Trophoblast cell (in vitro differentiated cells and primary cell): ENCODE results near the gene NCBP2L.

Source experiments
- DNase-seq, 2 donors: peaks; one replicate each; pipeline ENCODE4 v3.0.0-alpha.2; 2016
- H2AFZ ChIP-seq: 2 replicates; pipeline ENCODE4 v1.6.1; 2013; ENCODE audit warnings: low read length, moderate library complexity, mild to moderate bottlenecking; ENCODE audit not compliant: insufficient read depth, poor library complexity
- H2AK5ac ChIP-seq: 2 replicates; pipeline ENCODE4 v1.6.1; 2013; ENCODE audit warnings: mild to moderate bottlenecking, low read length
- H2BK120ac ChIP-seq: 2 replicates; pipeline ENCODE4 v1.6.1; 2013; ENCODE audit warnings: low read length, mild to moderate bottlenecking, moderate library complexity; ENCODE audit not compliant: insufficient read depth, poor library complexity
- H2BK12ac ChIP-seq: 2 replicates; pipeline ENCODE4 v1.6.1; 2013; ENCODE audit warnings: mild to moderate bottlenecking, low read length, moderate library complexity
- H2BK5ac ChIP-seq: 2 replicates; pipeline ENCODE4 v1.6.1; 2013; ENCODE audit warnings: low read length, low read depth, moderate library complexity, mild to moderate bottlenecking; ENCODE audit not compliant: poor library complexity
- H3K14ac ChIP-seq: 2 replicates; pipeline ENCODE4 v1.6.1; 2013; ENCODE audit warnings: mild to moderate bottlenecking, low read length
- H3K18ac ChIP-seq: 2 replicates; pipeline ENCODE4 v1.6.1; 2013; ENCODE audit warnings: mild to moderate bottlenecking, low read length
- H3K23ac ChIP-seq: 2 replicates; pipeline ENCODE4 v1.6.1; 2013; ENCODE audit warnings: low read length
- H3K27ac ChIP-seq: 2 replicates; pipeline ENCODE4 v1.5.1; 2013; ENCODE audit warnings: low read depth, mild to moderate bottlenecking, inconsistent platforms, low read length, moderate library complexity
- H3K27me3 ChIP-seq: 2 replicates; pipeline ENCODE4 v1.6.1; 2013; ENCODE audit warnings: inconsistent platforms, mild to moderate bottlenecking, low read length, moderate library complexity; ENCODE audit not compliant: insufficient read depth
- H3K36me3 ChIP-seq, 2 experiments: 1 replicate in 1 of 2; 2 replicates in 1 of 2; pipeline ENCODE4 v1.6.1; 2013; ENCODE audit warnings: low read length in 2 of 2, mild to moderate bottlenecking in 2 of 2, moderate library complexity in 1 of 2; ENCODE audit not compliant: insufficient read depth in 2 of 2, control insufficient read depth in 1 of 2
- H3K4ac ChIP-seq: 2 replicates; pipeline ENCODE4 v1.6.1; 2013; ENCODE audit warnings: low read depth, mild to moderate bottlenecking, low read length, moderate library complexity
- H3K4me1 ChIP-seq, 2 experiments: 1 replicate in 1 of 2; 2 replicates in 1 of 2; pipeline ENCODE4 v1.6.1; 2013; ENCODE audit warnings: low read length in 2 of 2, mild to moderate bottlenecking in 2 of 2, moderate library complexity in 1 of 2; ENCODE audit not compliant: insufficient read depth in 2 of 2, control insufficient read depth in 1 of 2
- H3K4me2 ChIP-seq: 2 replicates; pipeline ENCODE4 v1.6.1; 2013; ENCODE audit warnings: inconsistent platforms, mild to moderate bottlenecking, low read length, moderate library complexity
- H3K4me3 ChIP-seq: 2 replicates; pipeline ENCODE4 v1.5.1; 2013; ENCODE audit warnings: mild to moderate bottlenecking, low read depth, low read length, inconsistent platforms
- H3K79me1 ChIP-seq: one replicate; pipeline ENCODE4 v1.6.1; 2013; ENCODE audit warnings: low read length
- H3K79me2 ChIP-seq: 2 replicates; pipeline ENCODE4 v1.6.1; 2013; ENCODE audit warnings: low read length, mild to moderate bottlenecking; ENCODE audit not compliant: control insufficient read depth, insufficient read depth, poor library complexity
- H3K9ac ChIP-seq: 2 replicates; pipeline ENCODE4 v1.6.1; 2013; ENCODE audit warnings: mild to moderate bottlenecking, low read length
- H3K9me3 ChIP-seq: 2 replicates; pipeline ENCODE4 v1.6.1; 2013; ENCODE audit warnings: low read depth, mild to moderate bottlenecking, control low read depth, inconsistent platforms, low read length; ENCODE audit not compliant: insufficient read depth
- H4K12ac ChIP-seq: 2 replicates; pipeline ENCODE4 v1.6.1; 2013; ENCODE audit warnings: low read depth, mild to moderate bottlenecking, low read length, moderate library complexity
- H4K8ac ChIP-seq: 2 replicates; pipeline ENCODE4 v1.6.1; 2013; ENCODE audit warnings: low read depth, mild to moderate bottlenecking, low read length, moderate library complexity
- H4K91ac ChIP-seq: one replicate; pipeline ENCODE4 v1.6.1; 2013; ENCODE audit warnings: low read depth, mild to moderate bottlenecking, low read length, moderate library complexity
- WGBS: extraction: QIAGEN DNeasy Blood & Tissue Kit; methylation state at CpG from one replicate; pipeline ENCODE4 v1.1.7; 2013; ENCODE audit warnings: missing lambda C conversion rate; ENCODE audit not compliant: insufficient read length, insufficient coverage; ENCODE audit errors: extremely low coverage; 5-methylcytosine and 5-hydroxymethylcytosine counted together

The NCBP2L gene

DNA sequence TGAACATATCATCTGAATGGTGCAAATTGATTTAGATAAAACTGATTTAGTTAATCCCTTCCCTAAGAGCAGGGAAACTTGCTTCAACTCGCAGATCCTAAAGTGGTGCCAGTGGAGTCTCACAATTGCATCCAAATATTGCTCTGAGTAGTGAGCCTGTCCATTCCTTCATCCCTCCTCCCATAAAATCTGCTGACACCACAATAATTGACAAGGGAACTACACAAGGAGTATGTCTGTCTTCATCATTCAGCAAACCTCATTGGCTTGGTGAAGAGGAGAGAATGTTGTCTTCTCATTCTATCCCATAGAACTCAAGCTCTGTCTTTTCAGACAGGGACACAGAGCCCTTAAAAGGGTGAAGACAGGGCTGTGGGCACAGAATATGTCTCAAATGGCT lies 52.3 kb downstream of the NCBP2L start:
- H3K23ac ChIP-seq, result no peak overlapping the region
- no peak overlapping the region for H4K8ac ChIP-seq
- no peak overlapping the region for H4K91ac ChIP-seq
- no peak overlapping the region for H3K4me2 ChIP-seq
- no peak overlapping the region for H3K4me3 ChIP-seq
- H3K9ac ChIP-seq, result no peak overlapping the region
- no peak overlapping the region for H2BK12ac ChIP-seq
- no peaks in the 10 kb centered on the region for H3K4me1 ChIP-seq
- no peak overlapping the region for H2BK5ac ChIP-seq
- H4K12ac ChIP-seq, result no peak overlapping the region
- H3K14ac ChIP-seq, result no peak overlapping the region
- no CpG with 5 or more reads among the region's 1 CpG for WGBS
- DNase-seq, result no peak
- H2AK5ac ChIP-seq, result no peak overlapping the region
- H3K36me3 ChIP-seq, result no peaks in the 10 kb centered on the region
- H3K79me2 ChIP-seq, result no peaks in the 10 kb centered on the region
- H2BK120ac ChIP-seq, result no peak overlapping the region
- H3K79me1 ChIP-seq, result no peaks in the 10 kb centered on the region
- no peaks in the 10 kb centered on the region for H3K9me3 ChIP-seq
- H3K27ac ChIP-seq, result no peak overlapping the region
- H3K18ac ChIP-seq, result no peak overlapping the region
- H3K27me3 ChIP-seq, result peaks cover 4% of the 10 kb centered on the region
- H2AFZ ChIP-seq, result no peak overlapping the region
- no peak overlapping the region for H3K4ac ChIP-seq

DNA sequence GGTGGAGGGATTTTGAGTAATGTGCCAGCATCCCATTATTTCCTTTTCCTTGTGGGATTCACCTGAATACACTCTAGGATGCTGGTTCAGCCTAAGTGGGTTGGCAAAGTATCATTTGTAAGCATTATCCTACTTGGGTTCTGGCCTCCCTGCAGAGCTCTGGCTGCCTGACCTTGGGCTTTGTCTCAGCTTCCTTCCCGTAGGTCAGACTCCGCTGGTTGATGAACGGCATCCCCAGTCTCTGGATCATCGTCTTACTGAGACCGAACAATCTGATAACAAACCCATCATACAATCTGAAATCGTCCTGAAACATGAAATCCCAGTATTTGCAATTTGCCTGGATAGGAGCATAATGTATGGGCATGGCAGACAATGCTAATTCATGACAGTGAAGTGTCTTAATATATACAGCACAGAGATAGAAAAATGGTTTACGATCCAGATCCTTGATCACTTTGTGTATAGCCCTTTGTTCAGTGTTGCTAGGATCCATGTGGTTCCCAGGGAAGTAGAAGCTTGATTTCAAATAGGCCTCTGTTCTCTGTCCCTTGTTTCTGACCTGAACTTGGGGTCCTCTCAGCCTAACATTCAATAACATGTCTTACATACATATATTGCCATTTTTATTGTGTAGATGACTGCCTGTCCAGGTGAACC lies 53.7 kb downstream of the NCBP2L start:
- H3K9me3 ChIP-seq, result no peaks in the 10 kb centered on the region
- no peak overlapping the region for H3K9ac ChIP-seq
- no peaks in the 10 kb centered on the region for H3K36me3 ChIP-seq
- H3K4me2 ChIP-seq, result no peak overlapping the region
- WGBS, result no CpG with 5 or more reads among the region's 7 CpGs
- no peak overlapping the region for H2BK12ac ChIP-seq
- H4K12ac ChIP-seq, result no peak overlapping the region
- no peak overlapping the region for H3K4ac ChIP-seq
- H3K27me3 ChIP-seq, result peaks cover 4% of the 10 kb centered on the region
- no peak overlapping the region for H2BK5ac ChIP-seq
- no peak for DNase-seq
- no peaks in the 10 kb centered on the region for H3K4me1 ChIP-seq
- H3K79me1 ChIP-seq, result no peaks in the 10 kb centered on the region
- H3K14ac ChIP-seq, result no peak overlapping the region
- no peak overlapping the region for H2BK120ac ChIP-seq
- no peak overlapping the region for H3K4me3 ChIP-seq
- H2AK5ac ChIP-seq, result no peak overlapping the region
- no peak overlapping the region for H4K8ac ChIP-seq
- H3K79me2 ChIP-seq, result no peaks in the 10 kb centered on the region
- no peak overlapping the region for H3K18ac ChIP-seq
- no peak overlapping the region for H3K27ac ChIP-seq
- H3K23ac ChIP-seq, result no peak overlapping the region
- no peak overlapping the region for H4K91ac ChIP-seq
- no peak overlapping the region for H2AFZ ChIP-seq

DNA sequence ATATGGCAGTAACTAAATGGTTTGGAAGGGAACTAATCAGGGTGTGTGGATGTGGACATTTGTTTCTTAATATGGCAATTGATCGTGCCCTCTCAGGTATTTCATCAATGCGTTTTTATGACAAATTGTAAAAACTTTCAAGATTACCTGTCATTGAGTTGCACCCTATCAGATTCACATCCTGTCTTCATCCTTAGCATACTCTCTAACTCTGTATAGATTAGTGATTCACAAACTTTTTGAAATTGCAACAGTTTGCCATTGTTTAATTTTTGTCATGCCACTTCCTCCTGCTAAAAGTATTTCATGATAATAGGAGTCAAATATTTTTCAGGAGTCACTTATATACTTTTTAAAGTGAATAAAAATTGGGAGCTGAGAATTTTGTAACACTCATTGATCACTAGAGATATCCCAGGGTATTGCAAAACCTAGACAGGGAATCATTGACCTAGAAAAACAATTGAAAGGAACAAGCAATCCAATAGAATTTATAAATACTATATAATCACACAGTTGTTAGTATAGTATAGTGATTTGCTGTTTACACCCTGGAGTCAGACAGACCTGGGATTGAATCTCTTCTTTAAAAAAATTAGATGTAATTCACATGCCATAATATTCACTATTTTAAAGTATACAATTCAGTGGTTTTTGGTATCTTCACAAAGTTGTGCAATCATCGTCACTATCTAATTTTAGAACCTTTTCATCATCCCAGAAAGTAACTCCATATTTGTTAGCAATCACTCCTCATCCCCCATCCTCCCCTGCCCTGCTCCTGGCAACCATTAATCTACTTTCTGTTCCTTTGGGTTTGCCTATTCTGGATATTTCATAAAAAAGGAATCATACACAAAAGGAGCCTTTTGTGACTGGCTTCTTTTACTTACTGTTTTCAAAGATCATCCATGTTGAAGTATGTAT lies 57.0 kb downstream of the NCBP2L start:
- Histone ChIP-seq H4K8ac (no peak overlapping the region), H3K79me1 (no peaks in the 10 kb centered on the region), H2BK120ac (no peak overlapping the region), H4K12ac (no peak overlapping the region), H3K27ac (no peak overlapping the region), H2AK5ac (no peak overlapping the region), H3K4me1 (no peaks in the 10 kb centered on the region), H3K9ac (no peak overlapping the region), H3K9me3 (no peaks in the 10 kb centered on the region), H3K4me2 (no peak overlapping the region), H3K36me3 (no peaks in the 10 kb centered on the region), H3K27me3 (no peaks in the 10 kb centered on the region), H2BK5ac (no peak overlapping the region), H4K91ac (no peak overlapping the region), H3K14ac (no peak overlapping the region), H3K79me2 (no peaks in the 10 kb centered on the region), H3K4me3 (no peak overlapping the region), H3K23ac (no peak overlapping the region), H3K18ac (no peak overlapping the region), H2BK12ac (no peak overlapping the region), H3K4ac (no peak overlapping the region), H2AFZ (no peak overlapping the region)
- DNase-seq, result no peak
- no CpG with 5 or more reads among the region's 3 CpGs for WGBS

DNA sequence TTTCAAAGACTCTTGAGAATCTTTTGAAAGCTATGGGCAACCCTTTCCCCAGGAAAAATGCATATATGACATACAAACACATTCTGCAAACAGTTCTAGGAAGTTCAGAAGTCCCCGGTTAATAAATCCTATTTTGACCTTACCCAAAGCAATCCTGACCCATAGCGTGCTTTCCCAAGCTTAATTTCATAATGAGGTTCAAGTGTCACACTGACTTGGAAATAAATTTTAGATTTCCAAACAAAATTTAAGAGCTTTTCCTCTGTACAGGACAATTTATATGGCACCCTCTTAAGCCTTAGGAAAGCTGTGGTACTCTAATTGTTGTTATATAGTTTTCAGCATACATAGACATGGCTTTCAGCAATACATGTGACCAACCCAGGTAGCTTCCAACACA lies 59.4 kb downstream of the NCBP2L start:
- H2BK120ac ChIP-seq, result no peak overlapping the region
- H3K27me3 ChIP-seq, result no peaks in the 10 kb centered on the region
- H2AK5ac ChIP-seq, result no peak overlapping the region
- no peaks in the 10 kb centered on the region for H3K79me2 ChIP-seq
- no peak overlapping the region for H3K14ac ChIP-seq
- no peak overlapping the region for H4K12ac ChIP-seq
- no peak overlapping the region for H3K27ac ChIP-seq
- H4K8ac ChIP-seq, result no peak overlapping the region
- no peak for DNase-seq
- H3K9ac ChIP-seq, result no peak overlapping the region
- H3K4me3 ChIP-seq, result no peak overlapping the region
- H2BK12ac ChIP-seq, result no peak overlapping the region
- no peaks in the 10 kb centered on the region for H3K36me3 ChIP-seq
- no peak overlapping the region for H3K4me2 ChIP-seq
- no peaks in the 10 kb centered on the region for H3K9me3 ChIP-seq
- H4K91ac ChIP-seq, result no peak overlapping the region
- WGBS, result no CpG with 5 or more reads among the region's 2 CpGs
- no peak overlapping the region for H2AFZ ChIP-seq
- no peak overlapping the region for H3K4ac ChIP-seq
- no peak overlapping the region for H2BK5ac ChIP-seq
- H3K18ac ChIP-seq, result no peak overlapping the region
- H3K79me1 ChIP-seq, result no peaks in the 10 kb centered on the region
- H3K23ac ChIP-seq, result no peak overlapping the region
- no peaks in the 10 kb centered on the region for H3K4me1 ChIP-seq
